T-helper 17 cell (primary cell): ENCODE results near the gene SDF2. TPM values are rescaled to one million over a fixed set of nuclear protein-coding genes. Genes with fewer than 3 reads are reported as not detected.
A peak's percentile ranks its signal among the peaks of the same experiment; 100 is the strongest.

Experiments
- ATAC-seq: fragments of 150-1000 bp; cut with Tn5 transposase; 2 replicates; pipeline ENCODE4 v1.10.0; 2021; ENCODE audit warnings: mild to moderate bottlenecking, moderate library complexity
- DNase-seq, 3 donors: peaks; one replicate each; pipeline versions ENCODE4 v3.0.0 to v3.0.0-alpha.2; 2020 to 2021
- H3K9me3 ChIP-seq: one replicate; pipeline ENCODE4 v1.7.0; 2013; ENCODE audit warnings: low read length, mild to moderate bottlenecking; ENCODE audit not compliant: control insufficient read depth, poor library complexity, severe bottlenecking
- H3K27ac Mint-ChIP-seq: one replicate; pipeline ENCODE4 v1.8.0; 2022; ENCODE audit warnings: mild to moderate bottlenecking, moderate library complexity, mixed read lengths
- H3K27me3 Mint-ChIP-seq: one replicate; pipeline ENCODE4 v1.8.0; 2022; ENCODE audit warnings: mixed read lengths
- H3K36me3 Mint-ChIP-seq: one replicate; pipeline ENCODE4 v1.8.0; 2022; ENCODE audit warnings: low read depth, mixed read lengths
- H3K4me1 Mint-ChIP-seq: one replicate; pipeline ENCODE4 v1.8.0; 2022; ENCODE audit warnings: mild to moderate bottlenecking, mixed read lengths
- H3K4me3 Mint-ChIP-seq: one replicate; pipeline ENCODE4 v1.8.0; 2022; ENCODE audit warnings: mild to moderate bottlenecking, moderate library complexity, mixed read lengths
- total RNA-seq, 4 donors: library from RNA in 2 of 4; stranded (reverse) in 2 of 4; gene quantifications; one replicate each; pipeline ENCODE4 v1.2.3 and lab custom pipeline; 2022 to 2026

Gene SDF2, protein sequence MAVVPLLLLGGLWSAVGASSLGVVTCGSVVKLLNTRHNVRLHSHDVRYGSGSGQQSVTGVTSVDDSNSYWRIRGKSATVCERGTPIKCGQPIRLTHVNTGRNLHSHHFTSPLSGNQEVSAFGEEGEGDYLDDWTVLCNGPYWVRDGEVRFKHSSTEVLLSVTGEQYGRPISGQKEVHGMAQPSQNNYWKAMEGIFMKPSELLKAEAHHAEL
- total RNA-seq, result 10 to 100 TPM; 31.5 to 38.5 TPM
- 28.3 to 44.7 reads per million in 2 donors for total RNA-seq (lab: John Stamatoyannopoulos, UW)

DNA sequence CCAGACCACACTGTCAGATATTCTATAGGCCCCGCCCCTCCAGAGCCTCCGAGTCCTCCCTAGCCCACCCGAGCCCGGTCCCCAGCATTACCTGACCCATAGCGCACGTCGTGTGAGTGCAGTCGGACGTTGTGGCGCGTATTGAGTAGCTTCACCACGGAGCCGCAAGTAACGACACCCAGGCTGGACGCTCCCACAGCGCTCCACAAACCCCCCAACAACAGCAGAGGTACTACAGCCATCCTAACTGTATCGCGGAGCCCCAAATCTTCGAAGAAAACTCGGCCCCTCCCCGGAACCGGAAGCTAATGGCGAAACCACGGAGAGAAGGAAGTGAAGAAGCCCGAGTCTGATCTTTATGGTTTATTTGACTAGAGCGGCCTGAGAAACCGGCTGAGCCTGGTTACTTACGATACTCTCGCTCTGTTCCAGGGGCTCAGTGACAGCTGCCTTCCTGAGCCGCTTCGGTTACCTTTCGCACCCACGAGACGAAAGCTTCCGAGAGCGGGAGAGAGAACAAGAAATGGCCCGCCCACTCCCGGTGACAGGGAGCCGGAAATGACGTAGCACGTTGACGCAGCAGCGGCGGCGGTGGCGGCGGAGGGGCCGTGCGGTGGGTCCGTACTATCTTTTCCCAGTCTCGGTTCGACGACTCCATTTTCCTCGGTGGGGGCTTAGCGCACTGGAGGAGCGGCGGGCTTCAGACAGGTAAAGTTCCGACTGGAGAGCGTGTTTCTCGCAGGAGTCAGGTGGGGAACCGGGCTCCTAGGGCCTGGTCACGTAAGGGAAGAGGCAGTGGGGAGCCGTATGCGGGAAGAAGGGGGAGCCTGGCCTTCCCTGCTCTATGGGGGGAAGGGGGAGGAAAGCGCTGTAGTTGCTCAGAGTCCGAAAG lies at the start of gene SDF2, which contains the start of gene SUPT6H:
SDF2 (minus strand) TSS at position 272 of the 892 bp plus-strand sequence; CDS start at position 242, 30 bp downstream.
SUPT6H (plus strand) TSS at position 571 of the 892 bp plus-strand sequence. CDS start 11,197 bp downstream, outside the sequence.
- peaks cover 45% of the 10 kb centered on the region for H3K4me1 Mint-ChIP-seq

DNA sequence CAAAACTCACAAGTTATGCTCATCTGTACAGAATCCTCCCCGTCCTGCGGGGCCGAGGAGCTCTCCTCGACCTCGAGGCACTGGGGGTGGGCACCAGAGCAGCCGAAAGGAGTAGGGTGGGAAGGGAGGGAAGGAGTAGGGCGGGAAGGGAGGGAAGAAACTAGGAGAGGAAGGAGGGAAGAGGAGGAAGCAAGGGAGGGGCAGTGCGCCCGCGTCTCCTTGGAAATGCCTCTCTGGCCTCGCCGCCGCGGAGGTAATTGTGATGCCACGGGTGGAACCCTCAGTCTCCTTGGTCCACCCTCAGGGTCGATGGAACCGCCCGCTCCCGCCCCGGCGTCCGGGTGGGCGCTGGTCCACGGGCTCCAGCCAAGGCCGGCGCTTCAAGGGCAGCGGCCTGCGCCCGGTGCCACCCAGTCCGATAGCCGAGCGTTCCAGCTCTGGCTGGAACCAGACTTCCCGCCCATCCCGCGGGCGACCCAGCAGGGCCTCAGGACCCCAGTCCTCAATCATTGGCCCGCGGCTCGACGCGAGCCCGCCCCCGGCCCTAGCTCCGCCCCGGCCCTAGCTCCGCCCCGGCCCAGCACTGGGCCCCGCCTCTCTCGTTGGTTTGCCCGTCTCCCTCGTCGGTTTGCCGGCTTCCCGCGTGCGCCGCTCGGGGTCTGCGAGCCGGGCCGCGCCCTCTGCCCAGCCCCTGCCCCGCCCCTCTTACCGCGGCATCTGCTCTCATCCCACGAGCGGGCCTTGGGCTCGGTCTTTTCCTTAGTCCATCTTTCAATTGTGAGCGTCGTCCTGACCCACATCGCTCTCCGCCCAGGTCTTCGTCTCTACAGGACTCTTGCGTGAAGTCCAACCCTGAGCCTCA lies 49.4 kb upstream of the SDF2 start:
- Mint-ChIP-seq H3K4me3 (peak overlapping the region; percentile 92), H3K4me1 (peaks cover 24% of the 10 kb centered on the region)
- ATAC-seq, result peak; percentile 92

More for the DNA sequence above, at the start of gene SDF2, which contains the start of gene SUPT6H:
- no peaks in the 10 kb centered on the region for H3K9me3 ChIP-seq
- Mint-ChIP-seq H3K36me3 (peaks cover 18% of the 10 kb centered on the region), H3K4me3 (peak within 1 kb of the TSS; percentile 99), H3K27me3 (no peaks in the 10 kb centered on the region), H3K27ac (peak within 1 kb of the TSS; percentile 100)
- peak; percentile 85 to 89 (median 87) for DNase-seq
- peak; percentile 86 for ATAC-seq

DNA sequence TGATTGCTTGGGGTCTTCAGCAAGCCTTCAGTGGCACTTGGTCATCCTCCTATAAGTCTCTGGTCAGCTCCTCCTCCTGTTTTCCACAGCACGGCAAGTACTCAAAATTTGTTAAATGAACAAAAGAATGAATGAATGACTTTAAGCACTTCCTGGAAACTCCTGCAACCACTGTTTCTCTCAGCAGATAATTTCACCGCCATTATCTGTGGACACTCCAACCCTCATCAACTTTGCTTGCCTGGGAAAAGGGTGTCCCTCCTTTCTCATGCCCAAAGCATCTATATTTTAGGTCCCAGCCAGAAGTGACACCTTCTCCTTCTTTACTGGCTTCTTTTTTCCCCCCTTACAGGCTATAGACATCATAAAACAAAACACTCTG lies 45.6 kb upstream of the SDF2 start:
- Mint-ChIP-seq H3K36me3 (peaks cover 3% of the 10 kb centered on the region), H3K27ac (no peak overlapping the region), H3K27me3 (no peaks in the 10 kb centered on the region), H3K4me3 (no peak overlapping the region), H3K4me1 (peaks cover 24% of the 10 kb centered on the region)
- ATAC-seq (no peak), DNase-seq (no peak)
- H3K9me3 ChIP-seq, result no peaks in the 10 kb centered on the region

More for the DNA sequence above, 49.4 kb upstream of the SDF2 start:
- Mint-ChIP-seq H3K36me3 (no peaks in the 10 kb centered on the region), H3K27ac (peak overlapping the region; percentile 84), H3K27me3 (peaks cover 14% of the 10 kb centered on the region)
- no peaks in the 10 kb centered on the region for H3K9me3 ChIP-seq
- peak; percentile 79 to 90 (median 88) for DNase-seq

DNA sequence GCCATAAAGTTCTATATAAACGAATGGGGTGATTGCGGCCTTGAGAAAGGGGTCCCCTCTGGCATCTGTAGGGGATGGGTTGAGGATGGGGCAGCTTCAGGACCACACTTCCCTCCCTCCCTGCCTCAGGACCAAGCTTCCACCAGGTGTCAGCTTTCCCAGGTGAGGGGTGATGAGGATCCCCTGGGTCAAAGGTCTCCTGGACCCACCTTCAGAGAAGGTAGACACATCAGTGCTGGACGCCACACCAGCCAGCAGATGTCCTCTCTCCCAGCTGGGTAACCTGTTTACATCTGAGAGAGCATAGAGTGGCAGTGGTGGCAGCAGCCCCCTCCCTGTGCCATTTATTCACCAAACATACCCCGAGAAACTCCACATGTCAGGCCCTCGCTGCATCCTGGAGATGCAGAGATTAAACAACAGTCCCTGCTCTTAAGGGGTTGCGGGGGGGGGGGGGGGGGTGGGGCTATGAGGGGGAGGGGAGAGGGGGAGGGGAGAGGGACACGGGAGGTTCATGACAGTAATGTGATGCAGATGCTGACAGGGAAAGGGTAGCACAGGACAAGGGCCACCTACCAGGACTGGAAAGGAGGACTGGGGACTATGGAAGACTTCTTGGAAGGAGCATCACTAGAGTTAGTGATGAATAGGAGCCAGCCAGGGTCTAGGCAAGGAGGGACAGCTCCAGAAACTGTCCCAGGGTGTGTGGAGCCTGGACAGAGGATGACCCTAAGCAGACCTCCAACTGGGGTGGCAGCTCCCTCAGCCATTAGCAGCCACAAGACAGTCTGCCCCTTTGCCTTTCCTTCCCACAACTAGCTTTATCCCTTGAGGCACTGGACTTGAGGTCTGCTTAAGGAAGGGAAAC lies 45.0 kb upstream of the SDF2 start:
- no peak for ATAC-seq
- no peaks in the 10 kb centered on the region for H3K27me3 Mint-ChIP-seq
- H3K4me3 Mint-ChIP-seq, result no peak overlapping the region
- peaks cover 3% of the 10 kb centered on the region for H3K36me3 Mint-ChIP-seq
- H3K27ac Mint-ChIP-seq, result no peak overlapping the region
- no peaks in the 10 kb centered on the region for H3K9me3 ChIP-seq
- DNase-seq, result no peak
- H3K4me1 Mint-ChIP-seq, result peaks cover 18% of the 10 kb centered on the region

DNA sequence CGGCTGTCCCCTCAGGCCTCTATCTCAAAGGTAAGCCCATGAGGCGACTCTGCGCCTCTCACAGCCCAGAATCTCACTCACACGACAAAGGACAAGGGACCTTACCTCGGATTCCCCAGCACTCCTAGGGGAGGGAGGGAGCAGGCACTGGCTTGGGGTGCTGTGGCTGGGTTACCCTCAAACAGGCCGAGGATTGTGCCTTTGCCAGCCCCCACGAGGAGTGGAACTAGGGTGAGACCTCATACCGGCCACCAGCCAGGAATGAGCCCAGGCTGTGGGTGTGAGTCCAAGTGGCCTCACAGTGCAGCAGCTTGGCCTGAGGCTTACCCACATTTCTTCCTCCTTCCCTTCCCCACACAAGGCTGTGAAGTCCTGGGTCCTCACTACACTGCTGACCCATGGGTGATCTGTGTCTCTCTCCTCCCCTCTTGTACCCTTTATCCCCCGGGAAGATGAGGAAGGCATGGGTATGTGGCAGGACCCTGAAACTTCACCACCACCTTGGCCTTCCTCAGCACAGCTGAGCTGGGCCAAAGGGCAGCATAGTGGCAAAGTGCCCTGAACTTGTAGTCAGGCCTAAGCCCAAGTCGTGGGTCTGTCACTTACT lies 44.1 kb upstream of the SDF2 start:
- H3K27me3 Mint-ChIP-seq, result no peaks in the 10 kb centered on the region
- H3K27ac Mint-ChIP-seq, result no peak overlapping the region
- H3K4me3 Mint-ChIP-seq, result no peak overlapping the region
- H3K36me3 Mint-ChIP-seq, result peaks cover 4% of the 10 kb centered on the region
- ATAC-seq (no peak), DNase-seq (no peak)
- H3K9me3 ChIP-seq, result no peaks in the 10 kb centered on the region
- peaks cover 15% of the 10 kb centered on the region for H3K4me1 Mint-ChIP-seq

DNA sequence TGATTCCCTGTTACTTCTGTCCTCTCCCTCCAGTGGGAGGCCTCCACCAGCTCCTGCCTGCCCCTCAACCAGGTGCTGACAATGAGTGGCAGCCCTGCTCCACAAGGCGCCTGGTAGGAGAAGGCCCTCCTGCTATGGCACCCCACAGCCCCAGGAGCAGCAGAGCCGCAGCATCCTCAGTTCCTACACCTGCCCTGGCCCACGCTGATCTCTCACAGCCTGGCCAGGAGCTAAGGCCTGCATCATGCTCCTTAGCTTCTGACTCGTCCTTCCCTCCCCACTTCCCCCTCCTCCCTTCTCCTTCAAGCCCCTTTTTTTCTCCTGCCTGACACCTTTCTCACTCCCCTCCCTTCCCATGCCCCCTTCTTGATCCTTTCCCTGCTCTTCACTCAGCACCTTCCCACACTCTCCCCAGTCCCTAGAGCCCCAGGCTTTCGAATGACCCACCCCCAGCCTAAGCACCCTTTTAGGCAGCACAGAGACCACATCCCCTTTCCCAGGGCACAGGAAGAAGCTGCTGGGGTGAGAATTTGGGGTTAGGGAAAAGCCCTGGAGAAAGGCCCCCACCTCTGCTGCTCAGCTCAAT lies 43.5 kb upstream of the SDF2 start:
- Mint-ChIP-seq H3K36me3 (peaks cover 6% of the 10 kb centered on the region), H3K4me3 (no peak overlapping the region), H3K27ac (no peak overlapping the region), H3K4me1 (peaks cover 11% of the 10 kb centered on the region), H3K27me3 (no peaks in the 10 kb centered on the region)
- no peak for DNase-seq
- no peaks in the 10 kb centered on the region for H3K9me3 ChIP-seq
- no peak for ATAC-seq

DNA sequence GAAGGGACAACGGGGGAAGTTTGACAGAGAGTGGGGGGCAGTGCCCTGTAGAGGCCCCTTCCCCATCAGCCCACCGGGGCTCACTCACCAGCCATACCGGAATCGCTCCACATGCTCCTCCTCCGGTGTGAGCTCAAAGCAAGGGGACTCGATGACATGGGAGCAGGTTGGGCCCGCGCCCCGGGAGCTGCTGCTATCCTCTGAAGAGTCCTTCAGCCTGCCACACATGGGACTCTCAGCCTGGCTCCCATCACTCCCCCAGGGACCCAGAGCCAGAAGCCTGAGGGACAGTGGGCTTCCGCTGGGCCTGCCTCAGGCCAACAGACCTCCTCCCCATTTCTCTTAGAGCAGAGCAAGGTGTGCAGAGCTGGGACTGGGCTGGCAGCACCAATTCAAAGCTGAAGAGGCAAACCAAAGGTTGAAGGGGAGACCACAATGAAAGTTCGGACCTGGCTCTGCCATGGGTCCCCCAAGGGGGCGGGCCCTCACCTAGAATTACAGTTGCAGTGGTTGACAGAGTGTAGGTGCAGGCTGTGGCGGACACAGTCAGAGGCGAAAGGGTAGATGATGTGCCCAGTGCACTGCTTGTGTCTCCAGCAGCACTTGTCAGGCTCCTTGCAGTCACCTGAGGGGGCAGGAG lies 42.6 kb upstream of the SDF2 start:
- Mint-ChIP-seq H3K4me3 (no peak overlapping the region), H3K27me3 (no peaks in the 10 kb centered on the region), H3K27ac (no peak overlapping the region), H3K4me1 (peaks cover 11% of the 10 kb centered on the region), H3K36me3 (peaks cover 6% of the 10 kb centered on the region)
- no peak for DNase-seq
- no peaks in the 10 kb centered on the region for H3K9me3 ChIP-seq
- no peak for ATAC-seq

DNA sequence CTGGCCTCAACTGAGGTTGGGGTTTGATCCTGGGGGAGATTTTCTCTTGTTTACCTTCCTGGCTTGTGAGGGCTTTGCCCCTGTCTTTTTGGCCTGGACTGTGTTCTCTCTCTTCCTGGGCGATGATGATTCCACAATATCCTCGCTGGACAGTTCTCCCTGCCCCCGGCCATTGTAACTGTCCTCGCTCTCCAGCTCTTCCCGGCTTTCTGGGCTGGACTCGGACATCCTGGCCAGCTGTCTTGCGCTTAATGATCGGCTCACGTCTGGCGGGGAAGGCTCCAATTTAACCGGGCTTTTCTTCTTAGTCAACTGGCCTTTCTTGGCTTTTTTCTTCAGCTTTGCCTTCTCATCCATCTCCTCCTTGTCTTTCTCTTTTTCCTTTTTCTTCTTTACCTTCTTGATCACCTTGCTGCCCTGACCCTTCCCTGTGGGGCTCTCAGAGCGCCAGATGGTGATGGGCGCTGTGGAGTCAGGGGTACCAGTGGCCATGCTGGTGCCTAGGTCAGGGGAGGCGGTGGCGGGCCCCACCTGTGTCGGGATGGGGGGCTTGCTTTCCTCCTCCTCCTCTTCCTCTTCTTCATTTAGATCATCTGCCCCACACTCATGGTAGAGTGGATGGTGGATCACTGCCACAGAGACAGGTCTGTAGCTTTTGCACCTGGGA lies 42.0 kb upstream of the SDF2 start:
- Mint-ChIP-seq H3K27me3 (no peaks in the 10 kb centered on the region), H3K4me3 (no peak overlapping the region), H3K27ac (no peak overlapping the region), H3K4me1 (peaks cover 11% of the 10 kb centered on the region), H3K36me3 (peaks cover 6% of the 10 kb centered on the region)
- H3K9me3 ChIP-seq, result no peaks in the 10 kb centered on the region
- DNase-seq (no peak), ATAC-seq (no peak)

DNA sequence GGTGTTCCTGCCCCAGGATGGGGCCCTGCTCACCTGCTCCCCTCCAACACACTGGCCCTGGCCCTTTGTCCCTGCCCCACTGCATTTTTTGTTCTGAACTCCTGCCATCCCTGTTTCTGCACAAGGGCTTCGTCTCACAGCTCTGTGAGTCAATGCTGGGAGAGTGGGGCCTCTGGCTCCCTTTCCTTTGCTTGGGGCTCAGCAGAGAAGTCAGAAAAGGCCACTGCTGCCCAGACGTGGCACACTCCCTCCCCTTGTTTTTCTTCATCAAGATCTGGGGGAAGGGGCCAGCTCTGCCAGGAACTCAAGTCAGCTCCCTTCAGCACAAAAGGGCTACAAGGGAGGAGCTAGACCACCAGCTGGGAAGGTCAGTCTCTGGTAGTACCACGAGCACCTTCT lies 41.0 kb upstream of the SDF2 start:
- ATAC-seq (no peak), DNase-seq (no peak)
- Mint-ChIP-seq H3K4me3 (no peak overlapping the region), H3K4me1 (peaks cover 14% of the 10 kb centered on the region), H3K27me3 (no peaks in the 10 kb centered on the region), H3K36me3 (peaks cover 6% of the 10 kb centered on the region), H3K27ac (peak overlapping the region; percentile 72)
- no peaks in the 10 kb centered on the region for H3K9me3 ChIP-seq

DNA sequence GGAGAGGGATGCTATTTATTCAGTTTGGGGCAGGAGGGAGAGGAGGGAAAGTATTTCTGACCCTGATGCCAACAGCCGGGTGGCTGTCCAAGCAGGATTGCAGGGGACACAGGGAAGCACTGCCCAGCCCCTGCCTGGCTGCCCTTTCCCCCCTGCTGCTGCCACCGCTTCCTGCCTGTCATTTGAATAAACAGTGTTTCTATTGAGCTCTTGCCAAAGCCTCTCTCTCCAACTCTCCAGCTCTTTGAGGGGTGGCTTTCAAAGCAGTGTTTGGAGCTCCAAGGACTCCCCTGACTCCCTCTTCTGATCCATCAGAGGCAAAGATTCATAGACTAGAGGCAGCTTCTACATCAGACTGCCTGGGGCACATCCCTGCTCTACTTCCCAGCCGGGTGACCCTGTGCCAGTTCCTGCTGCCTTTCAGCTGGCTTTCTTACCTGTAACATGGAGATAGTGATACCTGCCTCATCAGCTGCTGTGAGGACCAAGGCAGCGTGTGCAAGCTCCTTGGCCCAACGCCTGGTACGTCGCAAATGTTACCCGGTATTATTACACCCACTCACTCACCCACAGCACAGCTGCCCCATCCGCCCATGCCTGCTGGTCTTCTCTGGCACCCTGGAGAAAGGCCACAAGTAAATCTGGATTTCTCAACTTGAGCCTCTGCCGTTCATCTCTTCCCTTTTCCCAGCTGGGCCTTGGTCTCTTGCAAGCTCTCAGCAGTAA lies 40.5 kb upstream of the SDF2 start:
- no peaks in the 10 kb centered on the region for H3K27me3 Mint-ChIP-seq
- H3K36me3 Mint-ChIP-seq, result peaks cover 8% of the 10 kb centered on the region
- ATAC-seq, result no peak
- H3K4me3 Mint-ChIP-seq, result peak overlapping the region; percentile 50
- no peaks in the 10 kb centered on the region for H3K9me3 ChIP-seq
- DNase-seq, result no peak
- peak overlapping the region; percentile 72 for H3K27ac Mint-ChIP-seq
- peaks cover 10% of the 10 kb centered on the region for H3K4me1 Mint-ChIP-seq
